Stimulated activated CD4-positive, alpha-beta T cell treated with anti-CD3 and anti-CD28 coated beads, TNF-alpha, amount 100 ng/mL, for 48 hours (primary cell): Measurements from ENCODE around the gene PDCD4.
"Not testable (repeated sequence)": the region's sequence is repeated elsewhere in the genome, so short reads cannot be mapped to it uniquely, and the experiment has no call there.

ENCODE experiments used
- DNase-seq, 3 donors: peaks; one replicate each; pipeline ENCODE4 v3.0.0-alpha.2; 2020; ENCODE audit warnings: low read depth in 3 of 3

PDCD4 gene

DNA sequence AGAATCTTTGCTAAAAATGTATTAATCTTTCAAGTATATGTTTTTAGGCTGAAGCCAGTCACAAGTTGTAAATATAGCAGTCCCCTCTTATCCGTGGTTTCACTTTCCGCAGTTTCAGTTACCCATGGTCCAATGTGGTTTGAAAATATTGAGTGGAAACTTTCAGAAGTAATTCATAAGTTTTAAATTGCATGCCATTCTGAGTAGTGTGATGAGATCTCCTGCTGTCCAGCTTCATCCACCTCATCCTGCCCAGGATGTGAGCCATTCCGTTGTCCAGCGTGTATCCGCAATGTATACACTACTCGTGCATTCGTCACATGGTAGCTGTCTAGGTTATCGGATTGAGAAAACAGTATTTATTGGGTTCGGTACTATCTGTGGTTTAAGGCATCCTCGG lies 12.2 kb downstream of the PDCD4 start:
- DNase-seq = no peak

DNA sequence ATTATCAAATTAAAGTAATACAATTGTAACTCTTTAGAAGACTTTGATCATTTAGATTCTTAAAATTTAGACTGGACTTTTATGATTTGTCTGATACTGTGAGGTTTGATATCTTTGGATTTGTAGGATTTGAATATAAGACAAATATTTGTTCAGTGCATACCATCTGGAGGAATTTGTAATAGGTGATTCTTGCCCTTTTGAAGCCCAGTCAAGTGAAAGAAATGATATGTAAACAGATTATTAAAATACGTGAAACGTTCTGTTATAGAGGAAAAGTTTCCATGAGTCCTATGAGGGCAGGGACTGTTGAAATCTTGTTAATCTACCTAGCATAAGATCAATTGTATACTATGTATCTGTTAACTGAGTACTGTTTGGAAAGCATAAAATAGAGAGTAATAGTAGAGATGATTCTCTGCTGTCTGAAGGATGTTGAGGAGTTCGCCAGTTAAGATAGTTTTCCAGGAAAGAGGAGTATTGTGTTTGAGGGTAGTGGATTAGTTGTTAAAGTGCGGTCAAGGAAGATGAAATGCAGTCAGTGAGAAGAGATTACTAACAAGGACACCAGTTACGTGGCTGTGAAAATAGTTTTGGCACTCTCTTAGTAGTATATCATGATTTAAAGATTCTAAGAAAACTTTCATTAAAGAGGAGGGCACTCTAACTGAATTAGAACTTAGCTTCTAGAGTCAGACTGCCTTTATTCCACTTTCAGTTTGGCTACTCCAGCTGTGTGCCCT lies 14.4 kb downstream of the PDCD4 start:
- no peak for DNase-seq

DNA sequence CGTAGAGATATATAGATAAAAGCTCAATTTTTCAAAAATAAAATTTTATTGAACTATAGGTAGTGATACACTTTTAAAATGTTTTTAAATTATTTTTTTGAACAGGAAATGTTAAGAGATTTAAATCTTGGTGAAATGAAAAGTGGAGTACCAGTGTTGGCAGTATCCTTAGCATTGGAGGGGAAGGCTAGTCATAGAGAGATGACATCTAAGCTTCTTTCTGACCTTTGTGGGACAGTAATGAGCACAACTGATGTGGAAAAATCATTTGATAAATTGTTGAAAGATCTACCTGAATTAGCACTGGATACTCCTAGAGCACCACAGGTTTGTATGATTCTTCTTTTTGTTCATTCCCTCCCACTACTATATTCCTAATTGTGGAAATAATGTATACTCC lies 15.8 kb downstream of the PDCD4 start:
- no peak for DNase-seq

DNA sequence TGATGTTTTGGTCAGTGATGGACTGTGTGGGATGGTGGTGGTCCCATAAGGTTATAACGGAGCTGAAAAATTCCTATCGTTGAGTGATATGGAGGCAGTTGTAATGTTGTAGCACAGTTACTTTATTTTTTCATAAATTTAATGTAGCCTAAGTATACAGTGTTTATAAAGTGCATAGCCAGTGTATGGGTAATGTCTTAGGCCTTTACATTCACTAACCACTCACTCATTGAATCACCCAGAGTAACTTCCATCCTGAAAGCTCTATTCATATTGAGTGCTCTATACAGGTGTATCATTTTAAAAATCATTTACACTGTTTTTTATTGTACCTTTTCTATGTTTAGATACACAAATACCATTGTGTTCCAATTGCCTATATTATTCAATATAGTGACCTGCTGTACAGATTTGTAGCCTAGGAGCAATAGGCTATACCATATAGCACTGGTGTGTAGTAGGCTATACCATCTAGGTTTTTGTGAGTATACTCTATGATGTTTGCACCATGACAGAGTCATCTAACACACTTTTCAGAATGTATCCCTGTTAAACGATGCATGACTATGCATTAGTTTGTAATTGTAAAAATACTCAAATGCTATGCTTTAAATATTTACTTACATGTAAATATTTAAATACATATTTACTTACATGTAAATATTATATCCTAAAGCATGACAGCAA lies 21.0 kb downstream of the PDCD4 start:
- no peak for DNase-seq

DNA sequence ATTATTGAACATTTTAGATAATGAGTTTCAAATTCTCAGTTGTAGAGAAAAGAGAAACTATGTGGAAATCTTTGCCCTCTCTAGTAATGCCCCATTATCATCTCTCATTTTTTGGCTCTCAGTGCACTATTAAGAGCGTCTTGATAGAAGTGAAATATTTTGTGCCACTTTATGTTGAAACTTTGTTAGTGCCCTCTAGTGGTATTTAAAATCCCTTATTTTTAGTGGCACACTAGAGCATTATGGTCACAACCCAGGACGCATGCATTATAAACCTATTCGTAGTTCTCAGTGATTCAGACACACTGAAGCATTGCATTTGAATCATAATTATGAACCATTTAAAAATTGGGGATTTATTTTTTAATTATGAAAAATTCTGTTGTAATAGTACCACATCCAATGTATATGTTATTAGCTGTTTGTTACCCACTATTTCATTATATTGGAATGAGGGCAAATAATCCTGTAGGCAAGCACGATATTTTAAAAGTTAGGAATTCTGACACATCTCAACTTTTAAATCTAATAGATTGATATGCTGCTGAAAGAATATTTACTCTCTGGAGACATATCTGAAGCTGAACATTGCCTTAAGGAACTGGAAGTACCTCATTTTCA lies 21.9 kb downstream of the PDCD4 start:
- no peak for DNase-seq

DNA sequence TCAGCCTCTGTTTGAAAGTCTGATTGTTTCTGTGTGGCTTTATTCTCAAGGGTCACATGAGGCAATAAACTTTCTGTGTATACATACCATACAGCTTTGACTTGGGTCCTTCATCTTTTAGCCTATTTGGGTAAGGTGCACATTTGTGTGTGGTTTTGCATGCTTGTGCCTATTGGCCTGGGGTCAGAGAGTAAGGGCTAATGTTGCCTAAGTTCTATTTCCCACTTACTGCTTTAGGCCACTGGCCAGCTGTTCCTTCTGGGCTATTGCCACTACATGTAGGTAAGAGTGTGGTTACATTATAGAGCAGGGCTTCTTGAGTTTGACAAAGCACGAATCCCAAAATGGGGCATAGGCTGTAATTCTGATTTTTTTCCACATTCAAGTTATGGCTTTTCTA lies 25.5 kb downstream of the PDCD4 start:
- DNase-seq = no peak

DNA sequence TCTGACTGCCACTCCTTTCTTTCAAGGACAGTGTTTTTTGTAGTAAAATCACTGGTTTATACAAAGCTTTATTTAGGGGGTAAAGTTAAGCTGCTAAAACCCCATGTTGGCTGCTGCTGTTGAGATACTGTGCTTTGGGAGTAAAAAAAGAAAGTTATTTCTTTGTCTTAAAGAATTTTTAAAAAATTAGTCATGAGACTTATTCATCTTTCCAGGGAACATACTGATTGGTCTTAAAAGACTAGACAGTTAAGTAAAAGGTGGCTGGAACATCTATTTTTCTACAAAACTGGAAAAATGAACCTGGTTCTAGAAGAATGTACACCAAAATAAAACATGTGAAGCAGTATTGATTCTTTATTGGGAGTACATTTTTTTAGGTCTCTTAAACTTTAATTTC lies 26.7 kb downstream of the PDCD4 start:
- no peak for DNase-seq

DNA sequence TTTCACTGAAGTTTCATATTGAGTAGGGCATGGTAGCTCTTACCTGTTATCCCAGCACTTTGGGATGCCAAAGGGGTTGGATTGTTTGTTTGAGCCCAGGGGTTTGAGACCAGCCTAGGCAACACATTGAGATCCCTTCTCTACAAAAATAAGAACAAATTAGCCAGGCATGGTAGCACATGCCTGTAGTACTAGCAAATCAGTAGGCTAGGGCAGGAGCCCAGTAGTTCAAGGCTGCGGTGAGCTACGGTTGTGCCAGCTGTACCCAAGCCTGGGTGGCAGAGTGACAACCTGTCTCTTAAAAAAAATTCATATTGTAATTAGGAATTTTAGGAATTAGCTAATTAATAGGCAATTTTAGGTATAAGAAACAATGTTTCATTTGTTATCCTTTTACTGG lies 29.3 kb downstream of the PDCD4 start:
- DNase-seq = no peak

DNA sequence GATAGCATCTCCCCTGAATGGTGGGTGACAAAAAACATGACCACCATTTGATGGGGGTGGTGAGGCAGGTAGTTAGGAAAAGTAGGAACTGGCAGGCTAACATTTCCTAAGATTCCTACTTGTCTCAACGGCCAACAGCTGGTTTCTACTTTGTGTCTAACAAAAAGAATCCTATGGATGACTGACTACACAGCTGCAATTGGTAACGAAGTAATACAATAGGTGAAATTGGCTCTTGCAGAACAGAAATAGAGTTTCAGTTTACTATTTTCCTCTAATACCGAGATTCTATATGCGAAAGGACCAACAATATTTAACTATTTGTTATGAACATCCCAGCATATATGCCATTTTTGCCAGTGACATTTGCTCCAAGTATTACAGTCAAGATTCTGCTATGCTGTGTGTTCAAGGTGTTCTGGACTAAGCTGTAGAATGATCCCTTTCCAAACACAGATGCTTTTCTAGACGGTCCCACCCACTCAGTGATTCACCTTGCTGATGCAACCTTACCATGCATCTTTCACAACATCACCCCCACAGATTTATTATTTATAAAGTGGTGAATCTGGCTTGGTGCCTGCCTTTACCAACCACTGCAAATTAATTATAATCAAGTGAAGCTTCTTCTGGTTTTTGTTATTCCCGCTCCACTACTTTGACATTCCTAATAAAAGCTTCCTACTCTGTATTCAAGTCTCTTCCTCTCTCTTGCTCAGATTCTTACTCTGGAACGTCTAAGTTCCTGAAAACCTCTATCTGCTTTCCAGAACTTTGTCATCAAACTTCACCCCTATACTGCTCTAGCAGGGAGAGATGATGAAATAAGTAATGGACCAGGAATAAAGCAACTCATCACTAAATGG lies 30.5 kb downstream of the PDCD4 start:
- peak in 1 of 3 donors; percentile 23 for DNase-seq

DNA sequence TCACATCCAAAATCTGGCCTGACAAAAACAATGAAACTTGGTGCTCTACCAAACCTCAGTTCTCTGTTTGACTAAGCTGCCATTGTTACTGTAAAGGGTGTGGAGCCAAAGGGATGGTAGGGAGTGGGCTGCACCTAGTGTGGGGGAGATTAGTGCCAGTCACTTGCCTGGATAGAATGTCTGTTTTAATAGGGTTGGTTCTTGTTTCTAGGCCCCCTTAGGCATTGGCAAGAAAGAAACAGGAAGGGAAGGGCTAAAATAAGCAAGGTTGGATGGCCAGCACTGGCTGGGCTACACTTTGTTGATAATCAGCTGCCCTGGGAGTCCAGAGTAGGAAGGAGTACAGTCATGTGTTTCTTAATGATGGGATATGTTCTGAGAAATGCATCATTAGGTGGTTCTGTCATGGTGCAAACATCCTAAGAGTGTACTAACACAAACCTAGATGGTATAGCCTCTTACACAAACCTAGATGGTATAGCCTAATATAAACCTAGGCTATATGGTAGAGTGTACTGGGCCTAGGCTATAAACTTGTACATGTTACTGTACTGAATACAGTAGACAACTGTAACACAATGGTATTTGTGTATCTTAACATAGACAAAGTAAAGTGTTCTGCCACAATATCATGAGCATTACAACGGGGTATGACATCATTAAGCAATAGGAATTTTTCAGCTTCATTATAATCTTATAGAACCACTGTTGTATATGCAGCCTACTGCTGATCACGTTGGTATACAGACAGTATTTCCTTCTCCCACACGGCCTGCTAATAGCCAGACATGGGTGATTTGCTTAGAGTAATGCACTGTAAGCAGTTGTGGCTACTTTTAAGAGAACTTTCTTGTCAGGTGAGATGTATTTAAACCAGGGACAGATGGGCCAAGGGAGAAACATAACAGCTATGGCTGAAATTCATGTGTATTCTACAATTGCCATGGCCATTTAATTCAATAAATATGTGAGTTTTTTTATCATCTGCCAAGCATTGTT lies 31.9 kb downstream of the PDCD4 start:
- no peak for DNase-seq

DNA sequence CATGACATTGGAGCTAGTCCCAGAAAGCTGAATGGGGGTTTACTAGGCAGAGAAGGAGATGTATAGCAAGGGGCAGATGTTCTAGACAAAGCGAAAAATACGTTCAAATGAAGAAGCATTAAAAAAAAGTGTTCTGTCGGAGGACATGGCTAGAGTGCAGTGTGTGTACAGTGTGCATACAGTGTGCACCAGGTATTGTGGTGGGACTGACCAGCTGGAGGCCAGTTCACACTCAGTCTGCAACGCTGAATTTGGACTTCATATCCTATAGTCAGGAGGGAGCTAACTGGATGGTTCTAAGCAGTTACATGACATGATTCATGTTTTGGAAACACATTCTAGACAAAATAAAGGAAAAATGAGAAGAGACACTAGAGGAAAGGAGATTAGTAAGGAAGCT lies 38.4 kb downstream of the PDCD4 start:
- no peak for DNase-seq

DNA sequence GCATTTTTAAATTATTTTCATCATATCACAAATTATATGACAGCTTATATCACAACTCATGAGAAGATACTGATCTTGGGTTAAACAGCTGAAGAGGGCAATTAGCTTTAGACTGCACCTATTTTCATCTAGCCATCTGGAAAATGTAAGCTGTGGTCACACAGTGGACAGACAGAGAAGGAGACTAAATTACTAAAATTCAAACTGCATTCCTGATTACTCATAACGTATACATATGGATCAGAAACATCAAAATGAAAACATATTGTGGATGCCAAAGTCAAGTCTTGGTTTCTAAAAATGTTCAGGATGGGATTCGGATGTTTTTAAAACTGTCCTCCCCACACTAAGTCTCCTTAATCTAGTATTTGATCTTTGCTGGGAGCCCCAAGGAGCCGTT lies 40.6 kb downstream of the PDCD4 start:
- DNase-seq = no peak

DNA sequence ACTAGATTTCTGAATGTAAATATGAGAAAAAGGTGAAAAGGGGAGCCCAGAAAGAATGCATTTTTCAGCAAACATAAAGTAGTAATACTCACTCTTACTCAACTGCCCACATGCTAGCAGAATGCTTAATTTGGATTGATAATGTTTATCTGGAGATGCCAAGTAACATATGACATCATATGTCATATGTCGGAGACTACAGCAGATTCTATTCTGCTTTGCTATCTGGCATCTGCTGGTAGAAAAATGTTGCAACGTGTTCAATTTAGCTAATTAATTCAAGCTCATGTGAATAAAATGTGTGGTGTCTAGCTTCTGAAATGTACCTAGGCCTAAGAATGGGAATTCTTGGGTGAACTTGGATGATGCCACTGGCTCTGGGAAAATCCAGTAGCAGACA lies 42.7 kb downstream of the PDCD4 start:
- no peak for DNase-seq

DNA sequence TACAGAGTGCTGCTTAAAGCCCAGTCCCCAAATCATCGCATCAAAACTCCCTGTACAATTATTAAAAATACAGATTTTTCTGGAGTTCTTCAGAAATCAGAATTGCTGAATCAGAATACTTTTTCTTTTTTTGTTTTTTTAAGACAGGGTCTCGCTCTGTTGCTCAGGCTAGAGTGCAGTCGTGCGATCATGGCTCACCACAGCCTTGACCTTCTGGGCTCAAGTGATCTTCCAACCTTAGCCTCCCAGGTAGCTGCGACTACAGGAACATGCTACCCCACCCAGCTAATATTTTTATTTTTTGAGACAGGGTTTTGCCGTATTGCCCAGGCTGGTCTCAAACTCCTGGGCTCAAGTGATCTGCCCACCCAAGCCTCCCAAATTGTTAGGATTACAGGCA lies 43.3 kb downstream of the PDCD4 start:
- DNase-seq = no peak

DNA sequence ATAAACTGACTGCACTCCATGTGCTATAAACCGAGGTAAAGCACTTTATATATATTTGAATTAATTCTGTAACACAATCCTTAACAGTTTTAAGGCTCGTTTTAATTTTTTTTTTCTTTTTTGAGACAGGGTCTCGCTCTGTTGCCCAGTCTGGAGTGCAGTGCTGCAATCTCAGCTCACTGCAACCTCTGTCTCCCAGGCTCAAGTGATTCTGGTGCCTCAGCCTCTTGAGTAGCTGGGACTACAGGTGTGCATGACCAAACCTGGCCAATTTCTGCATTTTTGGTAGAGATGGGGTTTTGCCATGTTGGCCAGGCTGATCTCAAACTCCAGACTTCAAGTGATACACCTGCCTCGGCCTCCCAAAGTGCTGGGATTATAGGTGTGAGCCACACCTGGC lies 43.9 kb downstream of the PDCD4 start:
- not testable (repeated sequence) for DNase-seq

DNA sequence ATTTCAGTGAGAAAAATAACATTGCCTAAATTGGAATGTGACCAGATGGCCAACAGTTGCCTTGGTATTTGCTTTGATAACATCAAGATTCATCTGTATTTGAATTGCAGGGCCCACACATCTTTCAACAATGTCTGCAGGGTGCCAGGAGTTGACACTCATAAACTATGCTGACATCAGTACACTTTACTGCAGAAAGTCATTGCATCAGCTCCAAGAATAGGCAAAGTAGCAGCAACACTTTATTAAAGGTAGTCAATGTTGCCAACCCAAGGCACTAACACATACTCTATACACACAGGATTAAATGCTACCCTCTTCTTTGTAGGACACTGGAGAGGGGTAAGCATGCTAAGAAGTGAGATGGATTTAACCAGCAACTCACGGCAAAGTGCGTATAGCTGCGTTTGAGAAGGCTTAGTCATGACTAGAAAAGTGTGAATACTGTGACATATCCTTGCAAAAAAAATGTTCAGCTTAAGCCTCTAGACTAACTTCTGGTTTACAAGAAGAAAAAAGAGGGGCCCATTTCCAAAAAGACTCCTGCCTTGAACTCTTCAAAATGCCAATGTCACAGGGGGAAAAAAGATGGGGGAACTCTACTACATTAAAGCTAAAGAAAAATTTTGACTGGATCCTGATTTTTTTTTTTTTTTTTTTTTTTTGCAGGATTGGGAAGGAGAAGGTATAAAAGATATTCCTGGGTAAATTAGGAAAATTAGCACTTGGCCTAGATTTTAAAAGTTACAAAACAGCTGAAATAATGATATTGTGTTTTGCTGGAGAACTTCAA lies 45.0 kb downstream of the PDCD4 start:
- DNase-seq = no peak

DNA sequence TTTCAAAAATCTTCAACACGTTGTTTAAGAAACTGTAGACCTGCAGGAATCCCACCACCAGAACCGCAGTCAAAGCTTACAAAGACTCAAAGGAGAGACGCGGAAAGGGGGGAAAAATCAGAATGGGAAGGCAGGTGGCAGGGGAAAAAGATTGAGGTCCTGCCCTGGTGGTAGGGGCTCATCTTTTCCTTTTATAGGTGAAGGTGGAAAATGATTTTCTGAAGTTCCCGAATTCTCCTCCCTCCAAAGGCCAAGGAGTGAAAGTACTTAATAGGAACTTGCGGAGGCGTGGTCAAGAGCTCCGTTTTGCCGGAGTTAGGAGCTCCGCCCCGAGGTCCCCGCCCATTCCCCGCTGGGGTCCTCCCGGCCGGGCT lies 46.5 kb downstream of the PDCD4 start:
- peak; percentile 76 to 81 (median 78) for DNase-seq

DNA sequence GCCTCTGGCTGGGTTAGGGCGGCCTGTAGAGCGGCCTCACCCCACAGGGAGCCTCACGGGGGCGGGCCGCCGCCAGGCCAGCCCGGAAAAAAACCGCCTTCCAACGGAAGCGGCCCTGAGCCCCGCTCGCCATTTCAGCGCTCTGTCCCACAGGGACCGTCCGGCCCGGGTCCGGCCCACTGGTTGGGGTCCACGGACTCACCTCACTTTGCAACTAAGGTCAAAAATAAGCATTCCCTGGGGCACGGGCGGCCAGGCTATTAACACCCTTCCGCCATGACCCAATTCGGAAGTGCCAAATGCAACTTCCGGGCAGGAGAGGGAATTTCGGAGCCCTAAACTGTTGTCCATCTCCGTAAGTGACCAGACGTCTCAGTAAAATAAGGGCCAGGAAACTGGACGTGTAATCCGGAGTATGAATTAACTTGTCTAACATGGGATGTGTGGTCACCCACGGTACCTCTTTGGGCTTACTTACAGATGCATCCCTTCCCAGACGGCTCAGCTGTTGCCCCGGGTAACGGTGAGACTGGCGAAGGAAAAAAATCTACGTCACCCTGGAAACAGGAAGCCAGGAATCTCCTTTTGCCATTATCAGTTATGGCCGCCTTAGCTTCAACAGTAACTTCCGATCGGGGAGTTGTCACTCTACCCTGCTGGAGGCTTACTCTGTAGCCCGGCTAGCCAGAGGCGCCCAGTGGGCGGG lies 47.1 kb downstream of the PDCD4 start, which contains the start of gene BBIP1:
Gene BBIP1, minus strand, starts transcription at position 538 of the 706 bp plus-strand sequence. CDS start 1,023 bp downstream, outside the sequence.
- no peak for DNase-seq

DNA sequence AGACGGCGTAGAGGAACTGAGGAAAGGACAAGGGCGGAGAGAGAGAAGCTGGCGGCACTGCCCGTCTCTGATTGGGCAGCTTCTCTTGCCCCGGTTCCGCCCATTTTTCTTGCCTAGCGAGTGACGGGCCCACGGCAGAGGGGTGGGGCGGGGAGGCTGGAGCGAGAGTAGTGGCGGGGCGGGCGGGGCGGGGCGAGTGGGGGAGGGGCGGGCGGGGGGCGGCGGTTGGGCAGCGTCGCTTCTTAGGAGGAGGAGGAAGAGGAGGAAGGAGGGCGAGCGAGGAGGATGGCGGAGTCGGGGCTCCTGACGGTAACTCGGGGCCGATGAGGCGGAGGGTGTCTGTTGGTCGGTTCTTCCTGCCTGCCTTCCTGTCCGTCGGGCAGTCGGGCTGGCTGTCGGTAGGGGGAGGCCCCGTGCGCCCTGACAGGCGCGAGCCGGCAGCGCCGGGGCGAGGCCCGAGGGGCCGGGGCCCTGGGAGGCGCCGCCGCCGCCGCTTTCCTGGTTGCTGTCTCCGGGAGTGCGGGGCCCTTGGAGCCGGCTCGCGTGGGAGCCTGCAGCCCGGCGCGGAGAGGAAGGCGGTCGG lies 47.7 kb downstream of the PDCD4 start, which contains the start of gene SHOC2:
Gene SHOC2, plus strand, starts transcription at position 256 of the 583 bp plus-strand sequence. CDS start 44,755 bp downstream, outside the sequence.
- peak; percentile 96 to 99 (median 98) for DNase-seq
